Regular cardiac myocyte (primary cell): ENCODE measurements around the gene SPDL1. TPM values are rescaled to one million over a fixed set of nuclear protein-coding genes. Genes with fewer than 3 reads are reported as not detected.

Source experiments
- total RNA-seq: library from RNA; depleted of rRNA; stranded (reverse); fragments of >200 nt; gene quantifications from 2 replicates; pipeline ENCODE4 v1.2.3, GENCODE V29; 2014

SPDL1 gene, protein sequence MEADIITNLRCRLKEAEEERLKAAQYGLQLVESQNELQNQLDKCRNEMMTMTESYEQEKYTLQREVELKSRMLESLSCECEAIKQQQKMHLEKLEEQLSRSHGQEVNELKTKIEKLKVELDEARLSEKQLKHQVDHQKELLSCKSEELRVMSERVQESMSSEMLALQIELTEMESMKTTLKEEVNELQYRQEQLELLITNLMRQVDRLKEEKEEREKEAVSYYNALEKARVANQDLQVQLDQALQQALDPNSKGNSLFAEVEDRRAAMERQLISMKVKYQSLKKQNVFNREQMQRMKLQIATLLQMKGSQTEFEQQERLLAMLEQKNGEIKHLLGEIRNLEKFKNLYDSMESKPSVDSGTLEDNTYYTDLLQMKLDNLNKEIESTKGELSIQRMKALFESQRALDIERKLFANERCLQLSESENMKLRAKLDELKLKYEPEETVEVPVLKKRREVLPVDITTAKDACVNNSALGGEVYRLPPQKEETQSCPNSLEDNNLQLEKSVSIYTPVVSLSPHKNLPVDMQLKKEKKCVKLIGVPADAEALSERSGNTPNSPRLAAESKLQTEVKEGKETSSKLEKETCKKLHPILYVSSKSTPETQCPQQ
- total RNA-seq = 35.2 and 66.5 TPM in 2 replicates

GRCh38 chr5:169583424-169584220, at the start of gene SPDL1:
Gene SPDL1, plus strand, starts transcription at chr5:169583773. Its CDS starts 4,644 bp downstream, at chr5:169588417.

GRCh38 chr5:169637085-169637548, 53.5 kb downstream of the SPDL1 start, which contains the start of gene DOCK2:
Gene DOCK2, plus strand, starts transcription at chr5:169637275. Its CDS starts 52 bp downstream, at chr5:169637327.

Other genes starting within 250 kb of the SPDL1 start
- gene DOCK2, start 53.5 kb downstream of the SPDL1 start, total RNA-seq = 2.3 and 3.4 TPM in 2 replicates